Measurements from ENCODE around the gene NSA2.

GRCh38 chr5:74761241-74761640 is 5.8 kb upstream of the NSA2 start:
- TF ChIP-seq SIN3A (IDR thresholded peaks at IDR 0.05; ENCODE audit: borderline replicate concordance, insufficient read depth, low read length) (no peak), TAF1 (IDR thresholded peaks at IDR 0.05; ENCODE audit: borderline replicate concordance, insufficient read depth, low read length) (no peak), REST (IDR thresholded peaks at IDR 0.05; ENCODE audit: insufficient read depth in 1 of 2, low read depth in 2 of 2, low read length in 2 of 2) (no peak)

Data from PFSK-1 (cell line).